ENCODE measurements around the gene FBXL19. TPM values are rescaled to one million over a fixed set of nuclear protein-coding genes. Genes with fewer than 3 reads are reported as not detected.

FBXL19 gene
- total and polyA plus RNA-seq, 4 donors: 0.31 to 4.8 (median 2.7) TPM

- TF ChIP-seq TAF1 (conservative IDR thresholded peaks at IDR 0.05): no peak
- TF ChIP-seq HNF4G (IDR thresholded peaks at IDR 0.05): no peak
- TF ChIP-seq YY1 (IDR thresholded peaks at IDR 0.05): no peak
- TF ChIP-seq RAD21 (IDR thresholded peaks at IDR 0.05): peak; percentile 91 to 95
- no peak for TF ChIP-seq GABPA (IDR thresholded peaks at IDR 0.05 in 1 of 2, conservative IDR thresholded peaks at IDR 0.05 in 1 of 2)
- peak; percentile 9 for TF ChIP-seq NR2F2 (IDR thresholded peaks at IDR 0.05)
- no peak for TF ChIP-seq SP1 (IDR thresholded peaks at IDR 0.05)
- no peak for TF ChIP-seq FOXA2 (IDR thresholded peaks at IDR 0.05)
- TF ChIP-seq MAX (IDR thresholded peaks at IDR 0.05): no peak
- TF ChIP-seq REST (IDR thresholded peaks at IDR 0.05): no peak
- TF ChIP-seq JUND (IDR thresholded peaks at IDR 0.05): no peak
- peak; percentile 92 for TF ChIP-seq CTCF (IDR thresholded peaks at IDR 0.05; ENCODE audit: low read depth, low read length, missing input control)
- no peak for TF ChIP-seq EGR1 (IDR thresholded peaks at IDR 0.05; ENCODE audit: low read depth in 2 of 2)
- peak in 1 of 2 donors; percentile 18 for TF ChIP-seq HNF4A (conservative IDR thresholded peaks at IDR 0.05)
- TF ChIP-seq ZBTB33 (IDR thresholded peaks at IDR 0.05): no peak
- no peak for TF ChIP-seq ATF3 (IDR thresholded peaks at IDR 0.05)
- TF ChIP-seq FOXA1 (IDR thresholded peaks at IDR 0.05): no peak
- peak in 1 of 2 donors; percentile 32 for TF ChIP-seq RXRA (IDR thresholded peaks at IDR 0.05)
- DNase-seq (ENCODE audit: low spot score): peak; percentile 89
- no peaks in the 10 kb centered on the region for H3K27me3 ChIP-seq (ENCODE audit: control insufficient read depth in 4 of 4, insufficient read depth in 4 of 4, low read length in 3 of 4)
- H3K36me3 ChIP-seq (ENCODE audit: control insufficient read depth in 4 of 4, insufficient read depth in 3 of 4, low read depth in 1 of 4, low read length in 3 of 4): no peaks in the 10 kb centered on the region
- peak overlapping the region; percentile 63 to 84 for H3K27ac ChIP-seq (ENCODE audit: low read depth in 1 of 2, low read length in 2 of 2)
- peak overlapping the region; percentile 30 to 80 for H3K9ac ChIP-seq (ENCODE audit: low read depth in 1 of 2, low read length in 2 of 2)
- peak overlapping the region; percentile 42 to 92 (median 67) for H3K4me3 ChIP-seq (ENCODE audit: low read depth in 1 of 3, low read length in 3 of 3)
- H3K4me1 ChIP-seq (ENCODE audit: control insufficient read depth in 4 of 4, insufficient read depth in 4 of 4, low read length in 3 of 4): peaks cover 4 to 9% (median 8%) of the 10 kb centered on the region in 4 donors
- WGBS: under 1% methylated on average over 37 of the region's 37 CpGs
- no peaks in the 10 kb centered on the region for H3K9me3 ChIP-seq (ENCODE audit: control insufficient read depth in 4 of 4, low read length in 3 of 4)
Observed at GRCh38 chr16:30921748-30922419, 1.5 kb upstream of the FBXL19 start.
